Adrenal gland (tissue), 5 donors: ENCODE measurements around the gene SORCS3.

ENCODE experiments used
- CTCF ChIP-seq, 6 experiments: fragments of 450-650 bp in 4 of 6; fragments of 200-600 bp in 2 of 6; sonication (generic) in 1 of 6; IDR thresholded peaks; 1 replicate in 5 of 6; 2 replicates in 1 of 6; pipeline versions ENCODE4 v1.5.1 to v1.8.0; 2016 to 2021; ENCODE audit warnings: antibody characterized with exemption in 6 of 6, mild to moderate bottlenecking in 2 of 6, moderate library complexity in 1 of 6
- POLR2A ChIP-seq, 2 donors: fragments of 450-650 bp; IDR thresholded peaks; one replicate each; pipeline ENCODE4 v1.6.1; 2017; ENCODE audit warnings: antibody characterized with exemption in 2 of 2, mild to moderate bottlenecking in 2 of 2, moderate library complexity in 1 of 2
- donor health status: DM: no; HTN: no; CAD: no.

GRCh38 chr10:104640339-104641186 lies 527 bp upstream of the SORCS3 start:
- TF ChIP-seq CTCF (IDR thresholded peaks at IDR 0.05) (no peak), POLR2A (IDR thresholded peaks at IDR 0.05) (no peak)
